SKM-1 (cell line): ENCODE data around the gene HSD17B14.
"Not testable (repeated sequence)": the region's sequence is repeated elsewhere in the genome, so short reads cannot be mapped to it uniquely, and the experiment has no call there.

Experiments
- DNase-seq: peaks from one replicate; lab custom pipeline; 2025; ENCODE audit not compliant: unreplicated experiment; lab: John Stamatoyannopoulos, UW

Gene HSD17B14

DNA sequence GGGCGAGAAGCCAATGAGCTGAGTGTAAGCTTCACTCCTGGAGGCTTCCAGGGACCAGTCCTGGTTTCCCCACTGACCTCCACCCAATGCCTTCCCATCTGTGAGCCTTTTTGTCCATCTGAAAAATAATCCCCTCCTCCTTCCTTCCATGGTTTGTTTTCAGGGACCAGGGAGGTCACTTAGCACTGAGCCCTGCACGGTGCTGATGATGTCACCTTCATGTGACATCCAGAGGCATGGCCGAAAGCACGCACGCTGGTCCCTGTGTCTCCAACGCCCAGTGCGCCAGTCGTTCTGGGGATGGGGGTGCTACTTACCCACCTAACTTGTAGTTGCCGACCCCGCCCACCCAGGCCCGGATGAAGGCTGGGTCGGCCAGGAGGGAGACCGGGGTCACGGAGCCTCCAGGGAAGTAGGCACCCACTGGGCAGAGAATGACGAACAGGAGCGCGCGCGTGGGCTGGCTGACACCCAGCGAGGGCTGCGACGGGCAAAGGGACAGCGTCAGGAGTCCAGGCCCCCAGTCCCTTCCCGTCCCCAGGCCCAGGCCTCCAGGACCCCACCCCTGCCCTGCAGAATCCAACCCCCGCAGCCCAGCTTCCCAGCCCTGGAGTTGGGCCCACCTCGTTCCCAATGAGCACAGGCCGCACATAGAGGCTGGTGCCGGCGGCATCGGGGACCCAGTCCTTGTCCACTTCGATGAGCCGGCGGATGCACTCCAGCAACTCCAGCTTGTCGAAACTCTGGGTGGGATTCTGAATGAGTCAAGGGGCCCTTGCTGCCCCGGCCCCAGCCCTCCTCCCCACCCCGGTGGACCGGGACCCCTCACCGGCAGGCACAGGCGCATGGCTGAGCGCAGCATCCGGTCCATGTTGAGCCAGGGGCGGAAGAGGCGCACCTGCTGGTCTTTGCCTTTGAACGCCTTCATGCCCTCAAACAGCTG lies 36.7 kb downstream of the HSD17B14 start:
- DNase-seq: no peak

DNA sequence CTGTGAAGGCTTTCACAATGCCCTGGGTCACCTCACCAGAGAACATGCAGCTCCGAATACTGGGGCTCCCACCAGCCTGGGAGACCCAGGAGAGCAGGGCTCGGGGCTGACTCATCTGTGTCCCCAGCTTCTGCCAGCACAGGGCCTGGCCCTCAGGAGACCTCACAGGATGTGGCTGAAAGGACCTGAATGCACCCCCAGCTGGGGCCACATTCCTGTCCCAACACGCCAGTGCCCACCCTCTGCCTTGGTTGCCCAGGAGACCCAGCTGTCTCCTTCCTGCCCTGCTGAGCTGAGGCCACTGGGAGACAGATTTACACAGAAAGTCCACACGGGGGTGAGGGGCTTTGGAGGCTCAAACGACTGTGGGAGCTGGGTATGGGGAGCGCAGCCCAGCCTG lies 37.4 kb downstream of the HSD17B14 start:
- DNase-seq: no peak

DNA sequence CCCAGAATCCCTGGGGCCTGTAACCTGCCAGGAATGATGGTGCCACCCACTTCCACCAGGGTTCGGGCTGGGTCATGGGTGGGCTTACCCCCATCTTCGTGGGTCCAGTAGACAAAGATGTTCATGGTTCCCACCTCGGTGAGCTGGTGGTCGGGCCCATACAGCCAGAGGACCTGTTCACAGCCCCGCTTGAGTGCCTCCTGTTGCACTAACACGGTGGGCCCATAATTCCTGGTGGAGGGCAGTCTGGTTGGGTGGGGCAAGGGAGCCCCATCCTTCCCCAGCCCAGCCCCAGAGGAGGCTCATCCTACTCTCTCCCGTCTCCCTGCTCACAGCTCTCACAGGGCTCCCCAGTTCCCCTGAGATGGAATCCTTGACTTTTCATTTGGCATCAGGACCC lies 39.2 kb downstream of the HSD17B14 start:
- no peak for DNase-seq

DNA sequence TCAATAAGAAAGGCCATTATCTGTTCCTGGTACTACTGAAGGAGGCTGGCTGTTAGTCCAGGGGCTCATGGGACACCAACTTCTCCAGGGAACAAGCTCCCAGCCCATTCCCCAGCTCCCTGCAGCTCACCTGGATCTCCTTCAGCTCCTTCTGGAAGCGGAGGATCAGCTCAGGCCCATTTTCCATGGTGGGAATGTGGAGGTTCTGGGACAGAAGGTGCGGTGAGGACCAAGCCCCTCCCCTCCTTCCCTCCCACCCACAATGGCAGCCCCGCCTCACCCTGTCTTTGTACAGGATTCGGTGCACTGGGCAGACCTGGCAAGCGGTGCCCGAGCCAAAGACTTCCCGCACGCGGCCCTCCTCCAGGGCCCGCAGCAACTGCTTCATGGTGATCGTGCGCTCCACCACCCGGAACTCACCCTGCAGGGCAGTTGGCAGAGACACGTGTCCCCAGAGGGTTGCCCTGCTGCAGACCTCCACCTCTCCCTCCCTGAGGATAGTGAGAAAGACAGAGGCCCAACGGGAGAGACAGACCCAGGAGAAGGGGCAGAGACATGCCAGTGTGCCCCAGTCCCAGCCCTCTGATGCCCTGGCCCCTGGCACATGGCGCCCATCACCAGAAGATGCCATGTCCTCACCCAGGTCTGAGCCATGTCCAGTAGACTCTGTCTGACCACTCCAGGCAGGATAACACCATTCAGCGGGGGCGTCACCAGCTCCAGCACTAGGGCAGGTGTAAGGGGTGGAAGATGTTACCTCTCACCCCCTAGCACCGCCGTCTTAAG lies 39.8 kb downstream of the HSD17B14 start:
- DNase-seq: no peak

DNA sequence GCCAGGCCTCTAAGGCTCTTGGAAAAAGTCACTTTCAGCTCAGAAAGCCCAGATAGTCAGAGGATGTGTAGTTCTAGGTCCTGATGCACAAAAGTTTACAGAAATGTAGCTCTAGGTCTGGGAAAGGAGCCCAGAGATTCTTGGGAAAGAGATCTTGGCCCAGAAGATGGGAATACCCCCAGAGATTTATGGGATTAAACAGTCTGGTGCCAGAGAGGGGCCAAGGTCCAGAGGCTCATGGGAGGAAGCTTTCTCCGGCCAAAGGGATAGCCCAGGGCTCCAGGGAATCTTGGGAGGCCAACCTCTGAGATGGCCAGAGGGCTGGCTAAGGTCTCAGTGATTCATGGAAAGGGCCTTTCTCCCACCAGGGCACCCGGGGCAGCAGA lies 40.6 kb downstream of the HSD17B14 start:
- DNase-seq: no peak

DNA sequence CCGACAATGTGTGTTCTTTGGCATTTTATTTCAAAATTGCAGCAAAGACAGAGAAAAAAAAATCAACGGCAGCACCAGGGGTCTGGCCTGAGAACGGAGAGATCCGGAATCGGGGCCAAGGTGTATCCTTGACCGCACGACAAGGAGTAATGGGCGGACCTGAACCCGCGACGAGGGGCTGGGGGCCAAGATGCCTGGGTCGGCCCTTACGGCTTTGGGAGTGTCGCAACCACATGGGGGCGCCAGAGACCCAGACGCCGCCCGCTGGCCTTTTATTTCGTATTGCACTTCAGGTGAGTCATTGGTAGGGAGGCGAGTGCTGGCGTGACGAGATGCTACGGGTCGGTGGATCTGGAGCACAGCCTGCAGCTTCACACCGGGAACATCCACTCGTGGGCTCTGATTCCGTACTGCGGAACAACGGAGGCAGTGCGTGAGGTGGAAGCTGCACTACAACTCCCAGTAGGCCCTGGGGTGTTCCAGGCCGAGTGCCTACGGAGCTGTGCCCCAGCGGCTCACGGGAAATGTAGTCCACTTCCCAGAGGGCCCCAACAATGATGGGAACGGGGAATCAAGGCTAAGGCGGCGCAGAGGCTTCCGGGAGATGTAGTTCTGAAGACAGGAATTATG lies 41.1 kb downstream of the HSD17B14 start:
- DNase-seq: peak; percentile 59

DNA sequence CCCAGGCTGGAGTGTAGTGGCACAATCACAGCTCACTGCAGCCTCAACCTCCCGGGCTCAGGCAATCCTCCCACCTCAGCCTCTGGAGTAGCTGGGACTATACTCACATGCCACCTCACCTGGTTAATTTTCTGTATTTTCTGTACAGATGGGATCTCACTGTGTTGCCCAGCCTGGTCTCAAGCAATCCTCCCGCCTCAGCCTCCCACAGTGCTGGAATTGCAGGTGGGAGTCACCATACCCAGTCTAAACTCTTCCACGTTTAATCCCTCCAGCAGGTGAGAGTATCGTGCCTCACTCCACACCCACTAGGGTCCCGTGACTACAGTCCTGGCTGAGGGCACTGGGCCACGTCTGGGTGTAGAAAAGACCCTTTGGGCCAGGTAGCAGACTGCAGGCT lies 42.0 kb downstream of the HSD17B14 start:
- DNase-seq: no peak

DNA sequence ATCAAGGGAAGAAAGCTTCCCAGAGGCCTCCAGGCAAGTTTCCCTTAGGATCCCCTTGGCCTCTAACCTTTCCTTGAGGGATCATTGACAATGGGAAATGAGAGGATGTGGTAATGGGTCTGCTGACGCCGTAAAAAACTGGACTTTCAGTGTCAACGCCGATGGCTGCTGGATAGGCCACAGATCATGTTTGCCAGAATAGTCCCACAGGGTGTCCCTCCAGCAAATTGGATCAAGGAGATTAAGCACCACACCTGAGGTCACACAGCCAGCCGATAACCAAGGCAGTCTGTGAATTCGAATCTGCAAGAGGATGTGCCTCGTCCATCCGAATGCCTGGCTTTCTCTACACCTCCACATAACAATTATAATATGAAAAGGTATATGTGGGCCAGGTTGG lies 43.0 kb downstream of the HSD17B14 start:
- no peak for DNase-seq

DNA sequence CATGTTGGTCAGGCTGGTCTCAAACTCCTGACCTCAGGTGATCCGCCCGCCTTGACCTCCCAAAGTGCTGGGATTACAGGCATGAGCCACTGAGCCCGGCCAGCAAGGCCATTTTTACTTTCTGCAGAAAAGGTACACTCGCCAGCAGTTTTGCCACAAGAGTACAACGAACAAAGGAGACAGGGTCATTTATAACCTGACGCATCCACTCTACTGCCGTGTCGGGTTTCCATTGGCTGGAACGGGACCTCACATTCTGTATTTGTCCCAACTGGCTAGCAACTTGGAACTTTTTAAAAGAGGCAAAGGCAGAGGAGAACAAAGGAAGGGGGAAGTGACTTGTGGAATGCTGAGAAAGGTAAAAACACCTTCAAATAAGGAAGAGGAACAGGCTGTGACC lies 49.0 kb downstream of the HSD17B14 start:
- not testable (repeated sequence) for DNase-seq

DNA sequence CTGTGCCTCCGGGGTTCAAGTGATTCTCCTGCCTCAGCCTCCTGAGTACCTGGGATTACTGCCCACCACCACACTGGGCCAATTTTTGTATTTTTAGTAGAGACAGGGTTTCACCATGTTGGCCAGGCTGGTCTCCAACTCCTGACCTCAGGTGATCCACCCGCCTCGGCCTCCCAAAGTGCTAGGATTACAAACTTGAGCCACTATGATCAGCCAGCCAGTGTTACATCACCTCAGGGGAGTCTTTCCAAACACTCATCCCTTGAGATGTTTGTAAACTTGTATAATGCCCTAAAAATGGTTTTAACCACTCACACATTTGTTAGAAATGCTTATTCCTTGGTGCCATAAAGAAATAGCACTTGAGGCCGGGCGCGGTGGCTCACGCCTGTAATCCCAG lies 49.9 kb downstream of the HSD17B14 start:
- DNase-seq: not testable (repeated sequence)

DNA sequence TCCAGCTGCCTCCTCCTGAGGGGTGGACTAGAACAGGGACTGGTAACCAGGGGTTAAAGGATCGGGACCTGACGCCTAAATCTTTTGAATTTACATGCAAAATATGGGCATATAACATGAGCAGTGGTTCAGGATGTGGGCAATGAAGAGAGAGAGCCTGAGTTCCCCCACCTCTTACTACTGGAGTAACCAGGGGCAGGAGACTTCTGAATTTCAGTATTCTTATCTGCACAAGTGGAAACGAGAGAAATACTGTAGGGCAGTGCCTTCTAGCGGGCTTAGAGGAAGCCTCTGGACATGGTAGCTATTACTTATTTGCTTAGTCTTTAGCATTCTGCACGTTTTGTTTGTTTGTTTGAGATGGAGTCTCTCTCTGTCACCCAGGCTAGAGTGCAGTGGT lies 51.8 kb downstream of the HSD17B14 start:
- no peak for DNase-seq

DNA sequence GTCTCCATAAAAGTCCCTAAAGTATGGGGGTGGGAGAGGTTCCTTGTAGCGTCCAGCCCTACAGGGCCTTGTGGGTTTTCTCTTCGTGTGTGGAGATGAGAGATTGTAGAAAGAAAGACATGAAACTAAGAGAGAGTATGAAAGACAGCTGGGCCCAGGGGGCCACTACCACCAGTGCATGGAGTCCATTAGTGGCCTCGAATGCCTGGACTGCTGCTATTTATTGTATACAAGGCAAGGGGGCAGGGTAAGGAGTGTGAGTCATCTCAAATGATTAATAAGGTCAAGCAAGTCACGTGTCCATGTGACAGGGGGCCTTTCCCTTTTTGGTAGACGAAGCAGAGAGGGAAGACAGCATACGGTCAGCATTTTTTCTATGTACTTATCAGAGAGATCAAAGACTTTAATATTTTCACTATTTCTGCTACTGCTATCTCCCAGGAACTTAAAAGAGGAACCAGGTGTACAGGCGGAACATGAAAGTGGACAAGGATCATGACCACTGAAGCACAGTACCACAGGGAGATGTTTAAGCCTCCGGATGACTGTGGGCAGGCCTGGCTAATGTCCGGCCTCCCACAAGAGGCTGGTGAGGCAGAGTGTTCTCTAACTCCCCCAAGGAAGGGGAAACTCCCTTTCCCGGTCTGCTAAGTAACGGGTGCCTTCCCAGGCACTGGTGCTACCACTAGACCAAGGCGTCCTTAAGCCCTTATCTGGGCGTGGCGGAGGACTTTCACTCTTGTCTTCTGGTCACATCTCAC lies 55.5 kb downstream of the HSD17B14 start:
- DNase-seq: no peak

DNA sequence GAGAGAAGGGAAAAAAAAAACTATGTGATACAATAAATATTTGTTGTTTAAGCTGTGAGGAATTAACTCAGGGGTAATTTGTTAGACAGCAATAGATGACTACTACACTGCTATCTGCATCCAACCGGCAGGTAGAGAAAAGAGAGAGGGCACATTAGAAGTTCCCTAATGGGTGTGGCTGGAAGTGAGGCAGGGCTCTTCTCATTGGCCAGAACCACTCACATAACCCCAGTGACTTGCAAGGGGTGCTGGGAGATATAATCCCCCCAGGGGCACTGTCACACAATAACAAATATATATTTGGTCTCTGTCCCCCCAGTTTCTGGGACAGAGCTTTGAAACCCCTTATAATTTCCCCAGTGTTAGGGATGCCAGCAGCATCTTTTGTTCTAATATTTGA lies 56.7 kb downstream of the HSD17B14 start:
- DNase-seq: no peak

DNA sequence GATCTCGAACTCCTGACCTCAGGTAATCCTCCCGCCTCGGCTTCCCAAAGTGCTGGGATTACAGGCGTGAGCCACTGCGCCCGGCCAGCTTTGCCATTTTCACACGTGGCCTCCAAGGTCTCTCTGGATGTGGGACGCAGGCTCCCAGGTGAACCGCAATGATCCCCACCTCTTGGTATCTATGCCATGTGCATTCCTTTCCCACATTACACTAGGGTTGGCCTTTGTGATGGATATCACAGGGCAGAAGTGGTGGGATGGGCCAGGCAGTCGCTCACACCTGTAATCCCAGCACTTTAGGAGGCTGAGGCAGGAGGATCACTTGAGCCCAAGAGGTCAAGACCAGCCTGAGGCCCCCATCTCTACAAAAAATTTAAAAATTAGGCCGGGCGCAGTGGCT lies 58.6 kb downstream of the HSD17B14 start:
- DNase-seq: no peak

DNA sequence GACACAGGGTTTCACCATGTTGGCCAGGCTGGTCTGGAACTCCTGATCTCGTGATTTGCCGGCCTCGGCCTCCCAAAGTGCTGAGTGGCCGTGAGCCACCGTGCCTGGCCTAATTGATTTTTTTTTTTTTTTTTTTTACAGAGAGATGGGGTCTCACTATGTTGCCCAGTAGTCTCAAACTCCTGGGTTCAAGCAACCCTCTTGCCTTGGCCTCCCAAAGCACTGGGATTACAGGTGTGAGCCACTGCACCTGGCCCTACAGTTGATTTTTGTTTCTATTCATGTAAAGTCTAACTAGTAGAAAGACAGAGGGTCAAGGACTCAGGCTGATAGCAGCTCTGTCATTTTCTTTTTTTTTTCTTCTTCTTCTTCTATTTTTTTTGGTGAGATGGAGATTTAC lies 59.2 kb downstream of the HSD17B14 start:
- DNase-seq: no peak

DNA sequence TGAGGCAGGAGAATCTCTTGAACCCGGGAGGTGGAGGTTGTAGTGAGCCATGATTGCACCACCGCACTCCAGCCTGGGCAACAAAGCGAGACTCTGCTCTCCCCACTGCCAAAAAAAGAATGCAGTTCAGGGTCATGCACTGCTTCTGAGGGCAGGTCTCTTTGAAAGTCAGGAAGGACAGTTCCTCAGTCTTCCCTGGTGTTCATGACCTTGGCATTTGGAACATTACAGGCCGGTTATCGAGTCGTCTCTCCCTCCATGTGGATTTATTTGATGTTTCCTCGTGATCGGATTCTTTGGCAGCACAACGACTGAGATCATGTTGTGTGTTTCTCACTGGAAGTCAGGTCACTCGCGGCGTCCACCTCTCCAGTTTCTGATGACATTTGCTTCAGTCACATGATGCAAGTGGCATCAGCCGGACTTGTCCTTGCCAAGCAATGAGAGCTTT lies 63.8 kb downstream of the HSD17B14 start:
- DNase-seq: no peak

DNA sequence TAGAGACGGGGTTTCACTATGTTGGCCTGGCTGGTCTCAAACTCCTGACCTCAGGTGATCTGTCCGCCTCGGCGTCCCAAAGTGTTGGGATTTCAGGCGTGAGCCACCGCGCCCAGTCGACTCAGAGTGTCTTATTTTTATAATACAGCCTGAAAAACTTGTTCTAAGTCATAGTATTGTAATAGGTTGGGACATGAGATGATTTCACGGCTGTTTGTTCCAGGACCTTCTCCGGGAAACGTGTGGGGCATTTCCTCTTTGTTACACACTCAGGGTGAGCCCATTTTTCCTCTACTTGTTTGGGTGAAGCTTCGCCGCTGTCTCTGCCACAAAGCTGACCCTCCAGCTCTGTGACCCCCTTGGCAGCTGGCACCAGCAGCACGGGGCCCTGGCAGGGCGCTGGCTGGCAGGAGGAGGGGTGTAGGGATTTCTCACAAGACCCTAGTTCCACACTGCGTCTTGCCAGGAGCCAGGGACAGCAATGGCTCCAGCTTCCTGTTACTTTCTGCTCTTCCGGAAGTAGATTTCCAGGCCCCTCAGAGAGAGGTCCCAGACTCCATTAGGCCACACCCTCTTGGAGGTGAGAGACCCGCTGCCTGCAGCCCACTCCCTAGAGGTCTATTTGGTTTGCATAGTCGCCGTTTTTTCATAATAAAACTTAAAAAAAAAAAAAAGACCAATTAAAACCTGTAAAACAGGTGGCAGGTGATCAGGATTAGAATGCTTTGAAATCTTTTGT lies 65.4 kb downstream of the HSD17B14 start:
- DNase-seq: no peak

DNA sequence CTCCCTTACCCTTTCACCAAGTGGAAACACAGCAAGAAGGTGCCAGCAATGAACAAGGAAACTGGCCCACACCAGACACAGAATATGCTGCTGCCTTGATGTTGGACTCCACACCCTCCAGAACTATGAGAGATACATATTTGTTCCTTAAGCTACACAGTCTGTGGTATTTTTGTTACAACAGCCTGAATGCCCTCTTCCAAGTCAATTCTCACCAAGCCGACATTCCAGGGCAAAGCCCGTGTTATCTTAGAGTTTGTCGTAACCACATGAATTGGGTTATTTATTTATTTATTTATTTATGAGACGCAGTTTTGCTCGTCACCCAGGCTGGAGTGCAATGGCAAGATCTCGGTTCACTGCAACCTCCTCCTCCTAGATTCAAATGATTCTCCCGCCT lies 66.0 kb downstream of the HSD17B14 start:
- no peak for DNase-seq

DNA sequence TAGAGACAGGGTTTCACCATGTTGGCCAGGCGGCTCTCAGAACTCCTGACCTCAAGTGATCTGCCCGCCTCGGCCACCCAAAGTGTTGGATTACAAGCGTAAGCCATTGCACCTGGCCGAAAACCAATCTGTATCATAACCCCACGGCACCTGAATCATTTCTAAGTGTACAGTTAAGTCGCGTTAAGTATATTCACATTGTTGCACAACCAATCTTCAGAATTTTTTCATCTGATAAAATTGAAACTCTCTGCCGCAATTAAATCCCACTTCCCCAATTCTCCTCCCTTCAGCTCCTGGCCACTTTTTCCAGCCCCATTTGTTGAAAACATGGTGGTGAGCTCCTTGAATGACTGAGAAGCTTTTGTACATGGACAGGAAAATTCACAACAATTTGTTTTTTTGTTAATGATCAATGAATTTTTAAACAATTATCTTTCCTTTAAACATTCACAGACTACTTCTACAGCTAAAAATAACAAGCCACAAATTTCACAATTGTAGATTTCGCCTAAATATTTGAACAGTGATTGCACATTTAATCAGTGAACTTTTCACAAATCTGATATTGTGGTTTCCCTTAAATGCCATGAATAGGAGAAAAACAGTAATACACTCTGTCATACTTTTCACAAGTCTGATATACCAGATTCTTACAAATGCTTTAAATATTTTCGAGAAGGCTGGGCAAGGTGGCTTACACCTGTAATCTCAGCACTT lies 67.1 kb downstream of the HSD17B14 start:
- no peak for DNase-seq
